ENCODE results near the gene MAD1L1.
A peak's percentile ranks its signal among the peaks of the same experiment; 100 is the strongest.
"Not testable (repeated sequence)": the region's sequence is repeated elsewhere in the genome, so short reads cannot be mapped to it uniquely, and the experiment has no call there.

MAD1L1 gene

GRCh38 chr7:1883031-1883761, 349.5 kb downstream of the MAD1L1 start:
- peak; percentile 51 for DNase-seq (ENCODE audit: low spot score)

DNA sequence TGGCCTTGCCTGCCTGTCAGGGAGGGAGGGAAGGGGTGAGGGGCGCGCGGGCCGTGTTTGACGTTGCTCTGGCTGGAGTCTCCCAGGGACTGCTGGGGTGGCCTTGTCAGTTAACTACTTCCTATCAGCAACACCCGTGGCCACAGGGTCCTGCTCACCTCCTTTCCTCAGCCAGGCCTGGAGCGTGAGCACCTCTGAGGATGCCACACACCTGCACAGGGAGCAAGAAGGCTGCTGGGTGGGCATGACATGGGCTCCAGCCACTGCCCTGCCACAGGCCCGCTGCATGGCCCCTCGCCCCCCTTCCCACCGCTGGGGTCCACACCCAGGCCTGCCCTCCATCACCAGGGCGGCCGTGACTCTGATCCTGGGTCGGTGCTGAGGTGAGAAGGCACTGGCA, 350.3 kb downstream of the MAD1L1 start:
- no peak for DNase-seq (ENCODE audit: low spot score)

DNA sequence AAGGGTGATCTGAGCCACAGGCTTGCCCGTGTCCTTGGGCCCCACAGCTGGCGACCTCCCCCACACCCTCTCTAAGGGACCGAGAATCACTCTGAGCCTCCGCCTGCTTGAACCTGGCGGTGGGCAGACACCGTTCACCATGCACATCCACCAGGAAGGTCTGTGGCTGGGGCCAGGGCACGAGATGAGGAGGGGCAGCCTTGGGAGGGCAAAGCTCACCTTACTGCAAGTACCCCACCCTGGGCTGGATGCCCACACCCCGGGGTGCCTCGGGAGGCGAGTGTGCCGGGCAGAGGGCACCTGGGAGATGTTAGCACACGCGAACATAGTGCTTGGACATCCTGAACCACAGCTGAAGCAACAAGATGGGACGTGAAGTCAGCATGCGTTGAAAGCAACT, 350.8 kb downstream of the MAD1L1 start:
- DNase-seq (ENCODE audit: low spot score): no peak

- DNase-seq (ENCODE audit: low spot score): not testable (repeated sequence)
These were observed 356.1 kb downstream of the MAD1L1 start for GRCh38 chr7:1876641-1877040.

DNA sequence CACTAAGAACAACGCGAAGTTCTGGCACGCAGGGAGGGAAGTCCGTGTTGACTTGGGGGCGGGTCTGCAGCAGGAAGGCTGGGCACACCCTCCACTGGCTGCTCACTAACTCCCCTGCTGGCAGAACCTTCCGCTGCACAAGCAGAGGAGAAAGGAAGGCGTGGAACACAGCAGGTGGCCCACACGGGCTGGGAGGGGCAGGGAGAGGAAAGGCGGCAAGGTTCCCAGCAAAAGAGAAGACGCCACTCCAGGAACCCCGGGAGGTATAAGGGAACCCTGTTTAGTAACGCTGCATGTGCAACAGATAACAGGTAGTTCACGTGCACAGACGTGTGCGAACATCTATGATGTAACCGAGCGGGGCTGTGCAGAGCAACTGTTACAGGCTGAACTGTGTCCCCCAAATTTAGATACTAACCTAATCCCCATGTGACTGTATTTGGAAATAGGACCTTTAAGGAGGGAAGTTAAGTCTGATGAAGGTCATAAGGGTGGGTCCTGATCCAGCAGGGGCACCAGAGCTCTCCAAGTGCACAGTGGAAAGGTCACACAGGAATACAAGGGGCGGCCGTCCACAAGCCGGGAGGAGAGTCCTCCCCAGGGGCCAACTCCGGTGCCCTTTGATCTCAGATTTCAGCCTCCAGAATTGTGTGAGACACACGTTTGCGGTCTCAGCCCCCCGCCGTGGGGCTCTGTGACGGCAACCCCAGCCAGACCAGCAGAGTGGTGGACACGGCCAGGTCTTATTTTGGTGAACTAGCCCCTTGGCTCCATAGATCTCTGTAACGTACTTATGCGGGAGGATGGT, 357.1 kb downstream of the MAD1L1 start:
- not testable (repeated sequence) for DNase-seq (ENCODE audit: low spot score)

- not testable (repeated sequence) for DNase-seq (ENCODE audit: low spot score)
These were observed 358.0 kb downstream of the MAD1L1 start for GRCh38 chr7:1874590-1875391.

- no peak for DNase-seq (ENCODE audit: low spot score)
These were observed 358.7 kb downstream of the MAD1L1 start for GRCh38 chr7:1873857-1874589.

DNA sequence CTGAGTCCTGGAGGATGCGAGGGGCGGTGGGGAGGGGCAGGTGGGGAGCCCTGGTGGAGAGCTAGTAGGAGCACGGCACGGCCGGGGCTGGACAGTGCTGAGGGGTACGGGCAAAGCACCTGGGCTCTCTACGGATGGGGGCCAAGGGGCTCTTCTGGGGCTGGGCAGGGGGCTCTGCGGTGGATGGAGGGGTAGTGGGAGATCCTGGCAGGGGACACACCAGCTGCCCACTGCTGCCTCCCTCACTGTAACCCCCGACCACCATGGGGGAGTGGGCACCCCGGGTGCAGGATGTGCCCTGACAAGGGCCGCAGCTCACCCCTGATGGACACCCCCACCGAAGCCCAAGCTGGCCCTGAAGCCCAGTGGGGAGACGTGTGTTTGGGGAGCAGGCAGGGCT, 359.3 kb downstream of the MAD1L1 start:
- no peak for DNase-seq (ENCODE audit: low spot score)

GRCh38 chr7:1873070-1873405, 359.7 kb downstream of the MAD1L1 start:
- DNase-seq (ENCODE audit: low spot score): no peak

- DNase-seq (ENCODE audit: low spot score): no peak
These were observed 360.3 kb downstream of the MAD1L1 start for GRCh38 chr7:1872191-1873069.

DNA sequence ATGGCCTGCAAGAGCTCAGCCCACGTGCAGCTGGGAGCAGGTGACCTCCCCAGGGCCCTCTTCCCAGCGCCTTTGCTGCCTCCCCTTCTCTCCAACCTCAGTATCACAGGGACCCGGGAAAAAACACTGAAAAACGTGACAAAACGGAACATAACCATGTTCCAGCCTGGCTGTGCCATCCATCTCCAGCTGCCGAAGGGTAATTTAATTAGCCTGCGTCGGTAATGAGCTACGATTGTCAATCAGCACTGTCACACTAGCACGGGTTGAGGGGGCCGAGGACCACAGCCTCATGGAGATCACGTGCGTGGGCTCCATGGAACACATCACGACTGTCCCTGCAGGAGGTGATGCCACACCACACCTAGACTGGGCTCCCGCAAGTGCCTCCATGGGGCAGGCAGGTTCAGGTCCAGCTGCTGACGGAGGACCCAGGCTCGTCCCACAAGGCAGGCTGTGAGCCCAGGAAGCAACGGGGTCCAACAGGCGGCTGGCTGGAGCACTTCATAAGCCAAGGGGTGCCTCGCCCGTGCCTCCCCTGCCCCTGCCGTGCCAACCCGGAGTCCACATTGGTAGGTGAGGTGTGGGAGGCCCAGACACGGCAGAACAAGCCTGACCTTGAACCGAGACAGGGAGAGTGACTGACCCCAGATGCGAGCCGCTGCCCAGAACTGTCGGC, 363.2 kb downstream of the MAD1L1 start:
- DNase-seq (ENCODE audit: low spot score): no peak

- DNase-seq (ENCODE audit: low spot score): no peak
These were observed 364.1 kb downstream of the MAD1L1 start for GRCh38 chr7:1868516-1869165.

- DNase-seq (ENCODE audit: low spot score): no peak
These were observed 365.1 kb downstream of the MAD1L1 start for GRCh38 chr7:1867370-1868260.

- DNase-seq (ENCODE audit: low spot score): no peak
These were observed 366.1 kb downstream of the MAD1L1 start for GRCh38 chr7:1866601-1867000.

- no peak for DNase-seq (ENCODE audit: low spot score)
These were observed 367.0 kb downstream of the MAD1L1 start for GRCh38 chr7:1865571-1866255.

DNA sequence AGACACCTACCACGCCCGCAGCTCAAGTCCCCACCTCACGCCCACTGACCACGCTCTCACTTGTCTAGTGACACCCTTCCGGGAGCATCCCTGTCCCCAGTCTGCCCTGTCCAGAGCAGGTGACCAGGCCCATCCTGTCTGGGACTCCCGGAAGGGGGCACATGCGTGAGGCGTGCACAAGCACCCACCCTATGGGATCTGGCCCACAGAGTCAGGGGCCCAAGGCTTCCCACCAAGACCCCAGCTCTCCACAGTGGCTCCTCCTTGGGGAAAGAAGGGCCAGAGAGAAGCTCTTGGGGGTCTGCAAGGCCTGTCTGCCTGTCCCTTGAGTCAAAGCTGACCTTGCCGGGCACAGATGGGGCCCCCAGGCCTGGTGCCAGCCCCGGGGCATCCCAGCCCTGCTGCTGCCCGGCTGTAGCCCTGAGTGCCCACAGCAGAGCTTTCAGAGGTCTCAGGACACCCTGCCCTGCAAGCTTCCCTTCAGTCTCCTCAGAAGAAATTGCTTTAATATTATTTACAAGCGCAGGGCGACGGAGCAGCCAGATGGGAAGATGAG, 367.7 kb downstream of the MAD1L1 start:
- DNase-seq (ENCODE audit: low spot score): no peak

GRCh38 chr7:1864161-1864940, 368.4 kb downstream of the MAD1L1 start:
- DNase-seq (ENCODE audit: low spot score): no peak

All from hematopoietic multipotent progenitor cell treated with erythropoietin and hydrocortisone succinate and interleukin-3 and kit ligand, for 15 days (in vitro differentiated cells).